ENCODE measurements around the gene VIPR2. TPM values are rescaled to one million over a fixed set of nuclear protein-coding genes. Genes with fewer than 3 reads are reported as not detected.

The VIPR2 gene
- total RNA-seq, 1 experiment from 2014 or later = not detected

DNA sequence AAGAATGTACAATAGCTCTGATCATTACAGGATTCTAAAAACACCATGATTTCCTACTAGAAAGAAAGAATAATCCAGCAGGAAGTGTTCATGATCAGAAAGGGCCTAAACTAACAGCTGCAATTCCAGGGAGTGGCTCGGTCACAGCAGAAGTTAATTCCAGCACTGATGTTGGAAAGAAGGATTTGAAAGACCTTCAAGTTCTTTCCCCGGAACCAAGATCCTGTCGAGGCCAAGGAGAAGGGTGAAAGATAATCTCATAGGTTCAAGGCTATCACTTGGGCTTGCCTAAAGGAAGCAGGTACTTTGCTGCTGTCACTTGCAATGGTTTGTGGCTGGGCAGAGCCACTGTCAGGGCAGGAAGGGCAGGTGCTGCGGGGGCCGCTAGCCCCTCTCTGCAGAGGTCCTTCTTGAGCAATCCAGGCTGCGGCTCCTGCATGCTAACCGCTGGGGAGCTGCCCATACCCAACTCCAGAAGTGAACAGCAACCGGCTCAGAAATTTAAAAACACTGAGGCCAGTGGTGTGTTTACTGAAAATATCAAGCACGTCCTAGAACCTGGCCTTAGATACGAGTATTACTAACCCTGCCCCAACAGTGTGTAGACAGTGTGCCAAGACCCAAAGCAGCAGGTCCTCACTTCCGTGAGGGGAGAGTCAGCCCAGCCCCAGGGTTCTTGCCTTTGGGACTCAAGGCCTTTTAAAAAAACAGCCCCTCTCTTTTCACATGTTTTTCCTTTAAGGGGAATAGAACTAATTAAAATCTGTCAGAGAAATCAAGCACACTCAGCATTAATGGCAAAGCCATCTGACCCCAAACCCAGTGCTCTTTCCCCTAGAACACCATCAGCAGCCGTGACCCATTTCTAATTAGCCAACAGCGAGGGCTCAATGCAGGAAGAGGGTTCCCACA, 76.8 kb downstream of the VIPR2 start:
- Mint-ChIP-seq H3K27ac (ENCODE audit: low read depth, unreplicated experiment) (no peak overlapping the region), H3K36me3 (ENCODE audit: insufficient read depth, unreplicated experiment) (no peaks in the 10 kb centered on the region), H3K27me3 (ENCODE audit: insufficient read depth, unreplicated experiment) (no peaks in the 10 kb centered on the region), H3K4me1 (ENCODE audit: insufficient read depth, unreplicated experiment) (no peaks in the 10 kb centered on the region), H3K4me3 (ENCODE audit: unreplicated experiment) (no peak overlapping the region), H3K9me3 (ENCODE audit: unreplicated experiment) (no peaks in the 10 kb centered on the region)
- no peak for DNase-seq (ENCODE audit: unreplicated experiment)
- TF ChIP-seq, protein P1, sequence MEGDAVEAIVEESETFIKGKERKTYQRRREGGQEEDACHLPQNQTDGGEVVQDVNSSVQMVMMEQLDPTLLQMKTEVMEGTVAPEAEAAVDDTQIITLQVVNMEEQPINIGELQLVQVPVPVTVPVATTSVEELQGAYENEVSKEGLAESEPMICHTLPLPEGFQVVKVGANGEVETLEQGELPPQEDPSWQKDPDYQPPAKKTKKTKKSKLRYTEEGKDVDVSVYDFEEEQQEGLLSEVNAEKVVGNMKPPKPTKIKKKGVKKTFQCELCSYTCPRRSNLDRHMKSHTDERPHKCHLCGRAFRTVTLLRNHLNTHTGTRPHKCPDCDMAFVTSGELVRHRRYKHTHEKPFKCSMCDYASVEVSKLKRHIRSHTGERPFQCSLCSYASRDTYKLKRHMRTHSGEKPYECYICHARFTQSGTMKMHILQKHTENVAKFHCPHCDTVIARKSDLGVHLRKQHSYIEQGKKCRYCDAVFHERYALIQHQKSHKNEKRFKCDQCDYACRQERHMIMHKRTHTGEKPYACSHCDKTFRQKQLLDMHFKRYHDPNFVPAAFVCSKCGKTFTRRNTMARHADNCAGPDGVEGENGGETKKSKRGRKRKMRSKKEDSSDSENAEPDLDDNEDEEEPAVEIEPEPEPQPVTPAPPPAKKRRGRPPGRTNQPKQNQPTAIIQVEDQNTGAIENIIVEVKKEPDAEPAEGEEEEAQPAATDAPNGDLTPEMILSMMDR (IDR thresholded peaks at IDR 0.05; ENCODE audit: unreplicated experiment) = no peak
- ChIA-PET POLR2A (no interaction called here), CTCF (interaction anchor here (0.6 kb wide), 1 partner anchor 58 kb away, joined by 4 read pairs; no protein-coding TSS in a partner anchor)
- no TSS peak for BruUV-seq (replicated peaks)
- intact Hi-C loops (cut with micrococcal nuclease) = no loop called here

DNA sequence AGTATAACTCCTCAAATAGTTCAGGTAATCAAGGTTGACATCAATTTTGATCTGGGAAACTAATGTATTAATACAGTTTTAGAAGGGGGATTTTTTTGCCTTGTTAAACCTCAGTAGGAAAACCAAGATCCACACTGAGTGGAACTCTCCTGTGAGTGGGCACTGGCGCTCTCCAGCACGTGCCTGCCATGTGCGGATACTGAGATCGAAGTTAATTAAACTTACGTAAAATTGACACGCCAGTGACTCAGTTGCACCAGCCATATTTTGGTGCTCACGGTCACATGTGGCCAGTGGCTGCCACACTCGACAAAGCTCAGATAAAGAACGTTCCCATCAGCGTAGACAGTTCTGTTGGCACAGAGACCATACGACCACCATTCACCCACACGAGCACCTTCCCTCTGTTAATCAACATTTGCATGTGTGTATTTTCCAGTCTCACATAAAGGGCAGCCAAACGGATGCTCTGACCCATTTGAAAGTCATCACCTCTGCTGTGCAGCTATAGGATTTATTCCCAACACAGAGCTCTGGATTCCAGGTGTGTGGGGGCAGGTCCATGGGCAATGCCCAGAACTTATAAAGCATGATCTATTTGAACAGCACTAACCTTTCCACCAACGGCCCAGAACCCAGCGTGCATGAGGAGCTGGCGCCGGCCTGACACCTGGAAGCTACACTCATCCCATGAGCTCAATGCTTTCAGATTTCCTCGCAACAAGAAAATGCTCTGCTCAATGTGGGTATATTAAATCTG, 77.7 kb downstream of the VIPR2 start:
- intact Hi-C loops (cut with micrococcal nuclease) = no loop called here
- BruUV-seq (replicated peaks) = no TSS peak

DNA sequence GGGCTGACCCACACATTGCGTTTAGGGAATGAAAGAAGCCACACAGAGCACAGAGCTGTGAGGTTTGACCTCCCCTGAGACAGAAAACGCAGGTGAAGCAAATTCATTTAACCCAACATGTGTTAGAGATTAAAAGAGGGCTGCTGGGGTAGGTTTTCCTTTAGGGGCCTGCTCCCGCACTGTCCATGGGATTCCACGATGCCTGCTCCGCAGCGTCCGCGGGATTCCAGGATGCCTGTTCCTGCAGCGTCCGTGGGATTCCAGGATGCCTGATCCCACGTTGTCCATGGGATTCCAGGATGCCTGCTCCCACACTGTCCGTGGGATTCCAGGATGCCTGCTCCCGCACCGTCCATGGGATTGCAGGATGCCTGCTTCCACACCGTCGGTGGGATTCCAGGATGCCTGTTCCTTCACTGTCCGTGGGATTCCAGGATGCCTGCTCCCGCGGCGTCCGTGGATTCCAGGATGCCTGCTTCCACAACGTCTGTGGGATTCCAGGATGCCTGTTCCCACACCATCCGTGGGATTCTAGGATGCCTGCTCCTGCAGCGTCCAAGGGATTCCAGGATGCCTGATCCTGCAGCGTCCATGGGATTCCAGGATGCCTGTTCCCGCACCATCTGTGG, 78.7 kb downstream of the VIPR2 start:
- no peak for DNase-seq (ENCODE audit: unreplicated experiment)
- TF ChIP-seq, protein P1 (IDR thresholded peaks at IDR 0.05; ENCODE audit: unreplicated experiment) = no peak
- Mint-ChIP-seq H3K4me1 (ENCODE audit: insufficient read depth, unreplicated experiment) (no peaks in the 10 kb centered on the region), H3K4me3 (ENCODE audit: unreplicated experiment) (no peak overlapping the region), H3K36me3 (ENCODE audit: insufficient read depth, unreplicated experiment) (no peaks in the 10 kb centered on the region), H3K9me3 (ENCODE audit: unreplicated experiment) (no peaks in the 10 kb centered on the region), H3K27me3 (ENCODE audit: insufficient read depth, unreplicated experiment) (no peaks in the 10 kb centered on the region), H3K27ac (ENCODE audit: low read depth, unreplicated experiment) (no peak overlapping the region)
- intact Hi-C loops (cut with micrococcal nuclease) = no loop called here
- POLR2A ChIA-PET = interaction anchor here (0.6 kb wide), 1 partner anchor 15 kb away, joined by 3 read pairs; no protein-coding TSS in a partner anchor
- BruUV-seq (replicated peaks) = no TSS peak
- CTCF ChIA-PET = no interaction called here

More for the DNA sequence above, 77.7 kb downstream of the VIPR2 start:
- H3K4me3 Mint-ChIP-seq (ENCODE audit: unreplicated experiment) = no peak overlapping the region
- ChIA-PET POLR2A (no interaction called here), CTCF (no interaction called here)
- H3K27ac Mint-ChIP-seq (ENCODE audit: low read depth, unreplicated experiment) = no peak overlapping the region
- H3K36me3 Mint-ChIP-seq (ENCODE audit: insufficient read depth, unreplicated experiment) = no peaks in the 10 kb centered on the region
- no peaks in the 10 kb centered on the region for H3K27me3 Mint-ChIP-seq (ENCODE audit: insufficient read depth, unreplicated experiment)
- TF ChIP-seq, protein P1 (IDR thresholded peaks at IDR 0.05; ENCODE audit: unreplicated experiment) = no peak
- no peak for DNase-seq (ENCODE audit: unreplicated experiment)
- H3K9me3 Mint-ChIP-seq (ENCODE audit: unreplicated experiment) = no peaks in the 10 kb centered on the region
- no peaks in the 10 kb centered on the region for H3K4me1 Mint-ChIP-seq (ENCODE audit: insufficient read depth, unreplicated experiment)
